ENCODE data around the gene CCL23. TPM values are rescaled to one million over a fixed set of nuclear protein-coding genes. Genes with fewer than 3 reads are reported as not detected.
A peak's percentile ranks its signal among the peaks of the same experiment; 100 is the strongest.

Gene CCL23
- total RNA-seq, 6 experiments from 2014 or later: 1.1 to 12.7 (median 2.1) TPM

DNA sequence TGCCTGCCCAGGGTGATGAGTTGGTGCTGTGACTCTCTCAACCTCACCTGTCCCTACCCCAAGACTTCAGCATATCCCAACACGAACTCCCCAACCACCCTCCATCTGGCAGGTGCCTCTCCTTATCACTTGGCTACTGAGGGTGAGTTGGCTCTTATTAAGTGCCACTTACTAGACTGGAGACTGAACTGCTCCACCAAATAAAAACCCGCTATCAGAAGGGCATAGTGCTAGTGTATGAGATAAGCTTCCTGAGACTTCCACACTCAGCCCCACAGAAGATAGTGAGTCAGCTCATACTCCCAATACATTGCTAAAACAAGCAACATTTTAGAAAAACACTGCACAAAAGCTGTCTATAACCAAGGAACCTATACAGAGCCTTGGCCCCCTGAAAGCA lies 30.3 kb upstream of the CCL23 start:
- H3K9me3 ChIP-seq: no peaks in the 10 kb centered on the region
- intact Hi-C loops (cut with DNase I): no loop called here
- H3K27ac ChIP-seq: no peak overlapping the region
- no peaks in the 10 kb centered on the region for H3K4me1 ChIP-seq
- H3K4me3 ChIP-seq: no peak overlapping the region
- ATAC-seq: no peak
- TF ChIP-seq, protein P1, sequence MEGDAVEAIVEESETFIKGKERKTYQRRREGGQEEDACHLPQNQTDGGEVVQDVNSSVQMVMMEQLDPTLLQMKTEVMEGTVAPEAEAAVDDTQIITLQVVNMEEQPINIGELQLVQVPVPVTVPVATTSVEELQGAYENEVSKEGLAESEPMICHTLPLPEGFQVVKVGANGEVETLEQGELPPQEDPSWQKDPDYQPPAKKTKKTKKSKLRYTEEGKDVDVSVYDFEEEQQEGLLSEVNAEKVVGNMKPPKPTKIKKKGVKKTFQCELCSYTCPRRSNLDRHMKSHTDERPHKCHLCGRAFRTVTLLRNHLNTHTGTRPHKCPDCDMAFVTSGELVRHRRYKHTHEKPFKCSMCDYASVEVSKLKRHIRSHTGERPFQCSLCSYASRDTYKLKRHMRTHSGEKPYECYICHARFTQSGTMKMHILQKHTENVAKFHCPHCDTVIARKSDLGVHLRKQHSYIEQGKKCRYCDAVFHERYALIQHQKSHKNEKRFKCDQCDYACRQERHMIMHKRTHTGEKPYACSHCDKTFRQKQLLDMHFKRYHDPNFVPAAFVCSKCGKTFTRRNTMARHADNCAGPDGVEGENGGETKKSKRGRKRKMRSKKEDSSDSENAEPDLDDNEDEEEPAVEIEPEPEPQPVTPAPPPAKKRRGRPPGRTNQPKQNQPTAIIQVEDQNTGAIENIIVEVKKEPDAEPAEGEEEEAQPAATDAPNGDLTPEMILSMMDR (IDR thresholded peaks at IDR 0.05): no peak
- no peak for TF ChIP-seq POLR2A (IDR thresholded peaks at IDR 0.05)
- H3K27me3 ChIP-seq: no peaks in the 10 kb centered on the region
- no peaks in the 10 kb centered on the region for H3K36me3 ChIP-seq
- 89% methylated on average over 1 of the region's 2 CpGs for WGBS (ENCODE audit: insufficient coverage, low coverage, low lambda C conversion rate, missing lambda C conversion rate)
- no peak for DNase-seq

DNA sequence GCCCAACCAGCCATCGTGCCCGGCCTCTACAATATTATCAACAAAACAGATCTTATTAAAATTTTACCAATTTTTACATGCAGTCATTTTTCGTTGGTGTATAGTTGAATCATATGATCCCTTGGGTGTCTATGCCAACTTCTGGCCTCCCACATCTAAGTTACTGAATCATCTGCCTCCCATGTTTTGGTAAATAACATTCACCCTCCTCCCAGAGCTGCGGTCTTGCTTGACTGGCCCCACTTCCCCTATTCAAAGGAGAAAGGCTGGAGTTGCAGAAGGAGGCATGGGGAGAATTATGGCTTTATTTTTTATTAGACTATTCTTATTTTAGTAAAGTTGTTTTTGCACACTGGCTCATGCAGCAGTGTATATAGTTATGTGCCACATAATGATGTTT lies 18.5 kb upstream of the CCL23 start:
- peaks cover 0 to 6% (median 0%) of the 10 kb centered on the region in 4 donors for H3K4me1 ChIP-seq
- DNase-seq (no peak), ATAC-seq (peak in 1 of 4 donors; percentile 38)
- H3K27me3 ChIP-seq: no peaks in the 10 kb centered on the region
- TF ChIP-seq POLR2A (IDR thresholded peaks at IDR 0.05): no peak
- TF ChIP-seq, protein P1 (IDR thresholded peaks at IDR 0.05): no peak
- no peaks in the 10 kb centered on the region for H3K9me3 ChIP-seq
- WGBS (ENCODE audit: insufficient coverage, low coverage, low lambda C conversion rate, missing lambda C conversion rate): 81% methylated on average over 4 of the region's 4 CpGs
- H3K27ac ChIP-seq: no peak overlapping the region
- H3K4me3 ChIP-seq: no peak overlapping the region
- H3K36me3 ChIP-seq: no peaks in the 10 kb centered on the region
- intact Hi-C loops (cut with DNase I): no loop called here

DNA sequence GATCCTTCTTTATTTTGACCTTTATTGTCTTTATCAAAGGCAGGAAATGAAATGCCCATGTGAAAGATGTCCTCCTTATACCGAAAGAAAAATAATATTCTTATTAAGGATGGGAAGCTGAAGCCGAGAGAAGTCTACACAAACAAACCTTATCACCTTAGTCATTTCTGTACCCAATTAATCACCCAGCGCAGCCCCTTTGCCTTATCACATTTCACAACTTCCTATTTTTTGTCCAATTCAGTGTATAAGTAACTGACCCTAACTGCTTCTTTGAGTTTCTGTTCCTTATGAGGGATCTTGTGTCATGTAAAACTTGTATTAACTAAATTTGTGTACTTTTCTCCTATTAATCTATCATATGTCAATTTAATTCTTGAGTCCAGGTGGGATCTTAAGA lies 16.4 kb upstream of the CCL23 start:
- Histone ChIP-seq H3K9me3 (no peaks in the 10 kb centered on the region), H3K27ac (no peak overlapping the region), H3K4me3 (no peak overlapping the region), H3K27me3 (no peaks in the 10 kb centered on the region), H3K36me3 (no peaks in the 10 kb centered on the region), H3K4me1 (peaks cover 0 to 6% (median 0%) of the 10 kb centered on the region in 4 donors)
- intact Hi-C loops (cut with DNase I): no loop called here
- no peak for TF ChIP-seq POLR2A (IDR thresholded peaks at IDR 0.05)
- TF ChIP-seq, protein P1 (IDR thresholded peaks at IDR 0.05): no peak
- ATAC-seq (peak in 3 of 4 donors; percentile 57 to 68 (median 68)), DNase-seq (no peak)
- WGBS (ENCODE audit: insufficient coverage, low coverage, low lambda C conversion rate, missing lambda C conversion rate): 33% methylated on average over 3 of the region's 3 CpGs

DNA sequence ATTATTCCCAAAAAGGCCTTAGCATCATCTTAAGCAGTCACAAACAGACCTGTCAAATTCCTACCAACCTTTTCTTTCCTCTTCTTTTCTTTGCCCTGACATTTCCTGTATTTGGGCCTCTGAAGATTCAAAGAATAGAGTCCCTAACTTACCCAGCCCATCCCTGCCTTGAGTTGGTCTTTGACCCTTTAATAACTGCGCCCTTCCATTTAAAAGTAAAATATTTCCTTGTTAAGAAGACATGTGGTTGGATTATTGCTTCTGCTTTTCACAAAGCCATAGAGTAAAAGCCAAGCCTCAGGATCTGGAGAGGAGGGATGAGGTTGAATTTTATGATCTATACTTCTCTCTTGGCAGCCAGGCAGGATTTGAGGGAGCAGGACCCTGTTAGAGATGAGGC lies 13.2 kb upstream of the CCL23 start:
- Histone ChIP-seq H3K4me1 (peaks cover 0 to 6% (median 0%) of the 10 kb centered on the region in 4 donors), H3K27me3 (no peaks in the 10 kb centered on the region), H3K27ac (no peak overlapping the region), H3K36me3 (no peaks in the 10 kb centered on the region), H3K9me3 (no peaks in the 10 kb centered on the region), H3K4me3 (no peak overlapping the region)
- TF ChIP-seq, protein P1 (IDR thresholded peaks at IDR 0.05): no peak
- no peak for TF ChIP-seq POLR2A (IDR thresholded peaks at IDR 0.05)
- WGBS (ENCODE audit: insufficient coverage, low coverage, low lambda C conversion rate, missing lambda C conversion rate): 94% methylated on average over 1 of the region's 1 CpG
- DNase-seq: no peak
- ATAC-seq: no peak
- intact Hi-C loops (cut with DNase I): no loop called here

DNA sequence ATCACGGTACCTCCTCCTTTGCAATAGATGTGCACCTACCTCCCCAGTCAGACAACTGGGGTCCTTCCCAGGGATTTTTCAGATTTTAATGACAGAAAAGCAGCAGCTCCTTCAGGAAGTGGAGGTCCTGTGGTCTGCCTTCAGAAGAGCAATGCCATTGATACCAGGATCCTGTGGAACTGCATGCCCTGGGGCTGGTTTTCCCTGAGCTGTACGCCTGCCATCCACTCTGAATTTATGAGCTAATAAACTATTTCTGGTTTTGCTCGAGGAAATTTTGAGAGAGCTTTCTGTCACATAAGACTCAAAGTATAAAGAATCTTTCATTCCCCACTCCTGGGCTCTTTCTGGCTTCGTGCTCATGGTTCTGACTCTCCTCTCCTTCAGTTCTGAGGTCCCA lies 10.0 kb upstream of the CCL23 start:
- ATAC-seq (no peak), DNase-seq (no peak)
- intact Hi-C loops (cut with DNase I): no loop called here
- TF ChIP-seq POLR2A (IDR thresholded peaks at IDR 0.05): no peak
- TF ChIP-seq, protein P1 (IDR thresholded peaks at IDR 0.05): no peak
- H3K4me3 ChIP-seq: no peak overlapping the region
- H3K4me1 ChIP-seq: peaks cover 0 to under 1% (median 0%) of the 10 kb centered on the region in 4 donors
- WGBS (ENCODE audit: insufficient coverage, low coverage, low lambda C conversion rate, missing lambda C conversion rate): 43% methylated on average over 2 of the region's 4 CpGs
- H3K27me3 ChIP-seq: no peaks in the 10 kb centered on the region
- H3K9me3 ChIP-seq: no peaks in the 10 kb centered on the region
- no peaks in the 10 kb centered on the region for H3K36me3 ChIP-seq
- H3K27ac ChIP-seq: no peak overlapping the region
